Epithelial cell of proximal tubule (primary cell): ENCODE data around the gene LCAT. TPM values are rescaled to one million over a fixed set of nuclear protein-coding genes. Genes with fewer than 3 reads are reported as not detected.

Experiments
- DNase-seq: peaks from one replicate; pipeline ENCODE4 v3.0.0-alpha.2; 2011; ENCODE audit warnings: low read depth
- H3K4me3 ChIP-seq: 2 replicates; pipeline ENCODE4 v1.5.1; 2011; ENCODE audit warnings: low read depth, mild to moderate bottlenecking, low read length
- CTCF ChIP-seq: conservative IDR thresholded peaks from 2 replicates; pipeline ENCODE4 v1.5.1; 2012; ENCODE audit warnings: low read depth, mild to moderate bottlenecking, low read length
- total RNA-seq: library from RNA; depleted of rRNA; stranded (reverse); fragments of >200 nt; gene quantifications from 2 replicates; pipeline ENCODE4 v1.2.3, GENCODE V29; 2015

Gene LCAT
- total RNA-seq, 1 donor from 2014 or later, result 7.5 TPM

DNA sequence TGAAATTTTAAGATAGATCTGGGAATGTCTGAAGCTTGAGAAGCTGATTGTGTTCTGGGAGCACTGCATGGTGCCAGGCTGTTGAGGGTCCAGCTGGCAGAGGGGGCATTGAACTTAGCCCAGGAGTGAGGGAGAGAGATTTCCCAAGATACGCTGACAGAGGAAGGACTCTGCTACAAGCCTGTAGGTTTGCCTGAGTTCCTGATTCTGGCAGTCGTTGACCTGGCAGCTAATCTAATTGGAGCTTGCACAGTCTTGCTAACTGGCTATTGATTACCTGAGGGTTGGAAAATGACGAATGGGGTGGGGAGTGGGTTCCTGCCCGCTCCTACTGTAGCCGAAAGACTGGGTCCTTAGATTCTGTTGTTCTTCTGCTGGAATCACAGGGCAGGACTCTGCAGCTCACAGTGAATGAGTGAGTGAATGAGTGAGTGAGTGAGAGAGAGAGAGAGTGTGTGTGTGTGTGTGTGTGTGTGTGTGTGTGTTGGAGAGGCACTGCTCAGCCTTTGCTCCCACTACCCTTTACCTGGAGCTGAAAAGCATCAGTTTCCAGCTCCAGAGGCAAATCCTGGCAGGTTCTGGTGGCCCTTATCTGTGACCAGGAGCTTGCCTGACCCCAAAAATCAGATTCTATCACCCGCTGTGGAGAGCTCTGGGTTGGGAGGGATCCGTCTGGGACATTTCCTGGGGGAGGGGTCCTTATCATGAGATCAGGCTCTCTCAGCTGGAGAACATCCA lies 29.0 kb downstream of the LCAT start:
- TF ChIP-seq CTCF, result no peak
- no peak overlapping the region for H3K4me3 ChIP-seq
- no peak for DNase-seq

GRCh38 chr16:67910158-67910557 lies 33.8 kb downstream of the LCAT start:
- DNase-seq, result no peak
- no peak overlapping the region for H3K4me3 ChIP-seq
- no peak for TF ChIP-seq CTCF

GRCh38 chr16:67909056-67909742 lies 34.7 kb downstream of the LCAT start:
- TF ChIP-seq CTCF, result no peak
- no peak overlapping the region for H3K4me3 ChIP-seq
- no peak for DNase-seq

DNA sequence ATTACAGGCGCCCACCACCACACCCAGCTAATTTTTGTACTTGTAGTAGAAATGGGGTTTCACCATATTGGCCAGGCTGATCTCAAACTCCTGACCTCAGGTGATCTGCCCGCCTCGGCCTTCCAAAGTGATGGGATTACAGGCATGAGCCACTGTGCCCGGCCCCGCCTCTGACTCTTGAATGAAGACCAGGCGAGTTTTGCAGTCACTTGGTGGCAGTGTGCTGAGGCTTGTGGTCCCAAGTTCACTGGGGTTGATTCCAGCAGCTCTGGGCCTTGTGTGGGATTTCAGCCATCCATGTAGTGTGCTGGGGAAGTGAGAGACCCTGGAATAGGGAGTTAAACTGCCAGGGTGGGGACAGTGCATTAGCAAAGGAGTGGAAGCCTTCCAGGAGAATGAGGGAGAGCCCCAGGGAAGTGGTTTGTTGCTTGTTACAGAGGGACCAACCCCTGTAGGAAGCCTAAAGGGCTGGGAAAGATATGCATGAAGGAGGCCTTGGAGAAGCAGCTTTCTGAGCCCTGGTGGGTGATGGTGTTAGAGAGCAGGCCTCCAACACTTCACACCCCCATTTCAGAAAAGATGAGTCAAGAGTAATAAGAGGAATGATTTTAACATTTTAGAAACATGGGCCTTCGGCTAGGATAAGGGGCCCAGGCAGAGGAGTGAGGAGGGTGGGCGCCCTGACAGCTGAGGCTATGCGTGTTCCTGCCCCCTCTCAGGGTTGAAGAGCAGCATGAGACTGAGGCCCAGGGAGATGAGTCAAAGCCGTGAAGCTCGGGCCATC lies 36.3 kb downstream of the LCAT start:
- no peak for DNase-seq
- TF ChIP-seq CTCF, result no peak
- no peak overlapping the region for H3K4me3 ChIP-seq

DNA sequence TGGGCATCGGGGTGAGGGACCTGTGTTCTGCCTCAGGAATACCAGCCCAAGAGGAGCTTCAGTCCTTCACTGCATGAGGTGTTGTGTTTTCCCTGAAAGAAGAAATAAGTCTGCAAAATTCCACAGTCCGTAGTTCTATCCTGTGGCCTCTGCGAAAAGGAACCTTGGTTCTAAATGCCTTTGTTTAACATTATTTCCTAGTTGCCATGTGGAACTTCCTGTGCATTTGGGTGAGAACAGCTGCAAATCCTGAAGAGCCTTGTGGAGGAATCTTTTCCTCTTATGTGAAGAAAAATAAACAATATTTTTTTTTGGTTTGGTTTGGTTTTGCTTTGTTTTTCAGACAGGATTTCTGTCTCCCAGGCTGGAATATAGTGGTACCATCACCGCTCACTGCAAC lies 41.1 kb downstream of the LCAT start:
- no peak for TF ChIP-seq CTCF
- no peak for DNase-seq
- no peak overlapping the region for H3K4me3 ChIP-seq

- no peak overlapping the region for H3K4me3 ChIP-seq
- no peak for TF ChIP-seq CTCF
- no peak for DNase-seq
Measured at GRCh38 chr16:67901734-67902133, 42.2 kb downstream of the LCAT start.
